Stomach (tissue), 9 donors: Measurements from ENCODE around the gene TRAPPC2L. TPM values are rescaled to one million over a fixed set of nuclear protein-coding genes. Genes with fewer than 3 reads are reported as not detected.

Source experiments
- DNase-seq, 2 donors: peaks; one replicate each; pipeline versions ENCODE4 v3.0.0 to v3.0.0-alpha.2; 2013 to 2019
- H3K27ac ChIP-seq, 5 donors: fragments of 200-600 bp in 4 of 5; sonication (generic) in 4 of 5; one replicate each; pipeline ENCODE4 v1.5.1; 2013 to 2019; ENCODE audit warnings: mild to moderate bottlenecking in 1 of 5, moderate library complexity in 1 of 5
- H3K27me3 ChIP-seq, 3 donors: fragments of 200-600 bp; sonication (generic); one replicate each; pipeline ENCODE4 v1.5.1; 2017 to 2019; ENCODE audit warnings: mixed run types in 1 of 3
- H3K36me3 ChIP-seq, 4 donors: fragments of 200-600 bp; sonication (generic); 1 replicate in 3 of 4; 2 replicates in 1 of 4; pipeline ENCODE4 v1.5.1; 2016 to 2019
- H3K4me1 ChIP-seq, 4 donors: fragments of 200-600 bp; sonication (generic); one replicate each; pipeline ENCODE4 v1.5.1; 2016 to 2019
- H3K4me3 ChIP-seq, 4 donors: fragments of 200-600 bp; sonication (generic) in 3 of 4; one replicate each; pipeline ENCODE4 v1.5.1; 2016 to 2019; ENCODE audit warnings: mild to moderate bottlenecking in 1 of 4
- H3K9me3 ChIP-seq, 4 donors: fragments of 200-600 bp; sonication (generic); one replicate each; pipeline ENCODE4 v1.5.1; 2016 to 2019
- CTCF ChIP-seq, 7 experiments: fragments of 450-650 bp in 4 of 7; fragments of 200-600 bp in 3 of 7; sonication (generic) in 3 of 7; IDR thresholded peaks; one replicate each; pipeline ENCODE4 v1.5.1; 2016 to 2019; ENCODE audit warnings: antibody characterized with exemption in 7 of 7, control low read depth in 2 of 7, mild to moderate bottlenecking in 1 of 7
- EP300 ChIP-seq: sonication (generic); formaldehyde crosslinking; IDR thresholded peaks from one replicate; pipeline ENCODE4 v1.6.1; 2017; ENCODE audit warnings: antibody characterized with exemption
- POLR2A ChIP-seq, 4 donors: fragments of 450-650 bp; IDR thresholded peaks; one replicate each; pipeline ENCODE4 v1.6.1; 2016; ENCODE audit warnings: antibody characterized with exemption in 4 of 4, control low read depth in 2 of 4, mild to moderate bottlenecking in 1 of 4, moderate library complexity in 1 of 4
- POLR2AphosphoS5 ChIP-seq, 3 donors: sonication (generic); formaldehyde crosslinking; IDR thresholded peaks; one replicate each; pipeline ENCODE4 v1.6.1; 2016; ENCODE audit warnings: antibody characterized with exemption in 3 of 3
- WGBS, 5 donors: extraction: QIAGEN DNeasy Blood & Tissue Kit in 3 of 5; methylation state at CpG; one replicate each; pipeline versions ENCODE4 v1.1.5 to v1.1.7; 2013 to 2018; 5-methylcytosine and 5-hydroxymethylcytosine counted together
- intact Hi-C: fragments of 100-400 bp; cut with DNase I; formaldehyde crosslinking; loops from one replicate; pipeline ENCODE4 v1.15.1; 2023; ENCODE audit warnings: low total_unique reads
- polyA plus RNA-seq, 3 donors: library from polyadenylated mRNA; stranded (reverse); fragments of 200-250 nt; gene quantifications; one replicate each; pipeline ENCODE4 v1.2.3, GENCODE V29; 2013
- total RNA-seq, 5 donors: library from RNA; depleted of rRNA; stranded (reverse); fragments of >200 nt; gene quantifications; one replicate each; pipeline versions ENCODE4 v1.1.0 to v1.2.3, GENCODE V29; 2014 to 2016
- donor health status: healthy with polysubstance abuse.
- donor health status: Bipolar disorder and iron deficiency.
- donor health status: healthy.

Gene TRAPPC2L
- total and polyA plus RNA-seq, 8 donors, result 2.9 to 107 (median 30.4) TPM

DNA sequence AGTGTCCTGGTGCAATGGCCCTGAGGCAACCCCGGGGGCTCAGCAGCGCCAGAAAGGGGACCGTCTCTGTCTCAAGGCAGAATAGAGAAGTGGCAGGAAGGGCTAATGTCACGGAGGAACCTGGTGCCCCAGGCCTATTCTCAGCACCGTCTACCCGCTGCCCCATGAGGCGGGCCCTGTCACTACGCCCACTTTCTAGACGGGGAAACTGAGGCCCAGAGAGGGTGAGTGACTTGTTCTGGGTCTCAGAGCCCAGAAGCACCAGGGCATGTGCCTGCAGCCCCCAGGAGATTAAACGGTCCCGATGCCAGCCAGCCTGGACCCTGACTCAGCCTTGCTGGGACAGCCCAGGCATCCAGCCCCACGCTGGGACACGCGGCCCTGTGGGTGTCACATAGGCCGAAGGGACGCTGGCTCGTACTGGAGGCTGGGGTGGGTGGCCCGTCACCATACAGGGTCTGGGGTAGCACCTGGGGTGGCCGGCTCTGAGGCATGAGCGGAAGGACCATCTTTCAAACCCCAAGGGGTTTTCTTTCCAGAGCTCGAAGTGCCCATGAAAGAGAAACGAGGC, 49.7 kb downstream of the TRAPPC2L start:
- H3K27me3 ChIP-seq, result peaks cover 0 to 18% (median 0%) of the 10 kb centered on the region in 3 donors
- 83 to 92% (median 85%) methylated on average over 11 to 22 of the region's 22 CpGs for WGBS, 5 donors
- no peaks in the 10 kb centered on the region for H3K9me3 ChIP-seq
- intact Hi-C loops, result no loop called here
- no peaks in the 10 kb centered on the region for H3K36me3 ChIP-seq
- TF ChIP-seq CTCF (IDR thresholded peaks at IDR 0.05) (no peak), POLR2AphosphoS5 (IDR thresholded peaks at IDR 0.05) (no peak), POLR2A (IDR thresholded peaks at IDR 0.05) (no peak), EP300 (no peak)
- DNase-seq, result no peak
- peaks cover 0 to 11% (median 3%) of the 10 kb centered on the region in 4 donors for H3K4me1 ChIP-seq
- H3K4me3 ChIP-seq, result no peak overlapping the region
- no peak overlapping the region for H3K27ac ChIP-seq

GRCh38 chr16:88907768-88908167, 50.8 kb downstream of the TRAPPC2L start:
- no peak for DNase-seq
- peaks cover 0 to 29% (median 0%) of the 10 kb centered on the region in 3 donors for H3K27me3 ChIP-seq
- 73 to 78% (median 75%) methylated on average over 2 to 4 of the region's 4 CpGs for WGBS, 5 donors
- intact Hi-C loops, result no loop called here
- no peaks in the 10 kb centered on the region for H3K9me3 ChIP-seq
- no peak overlapping the region for H3K4me3 ChIP-seq
- H3K4me1 ChIP-seq, result peaks cover 0 to 11% (median 3%) of the 10 kb centered on the region in 4 donors
- TF ChIP-seq CTCF (IDR thresholded peaks at IDR 0.05), result no peak
- no peak for TF ChIP-seq POLR2A (IDR thresholded peaks at IDR 0.05)
- TF ChIP-seq EP300, result no peak
- TF ChIP-seq POLR2AphosphoS5 (IDR thresholded peaks at IDR 0.05), result no peak
- H3K27ac ChIP-seq, result no peak overlapping the region
- H3K36me3 ChIP-seq, result no peaks in the 10 kb centered on the region

GRCh38 chr16:88908307-88908706, 51.4 kb downstream of the TRAPPC2L start:
- peaks cover 0 to 11% (median 3%) of the 10 kb centered on the region in 4 donors for H3K4me1 ChIP-seq
- no peaks in the 10 kb centered on the region for H3K36me3 ChIP-seq
- peaks cover 0 to 35% (median 0%) of the 10 kb centered on the region in 3 donors for H3K27me3 ChIP-seq
- H3K9me3 ChIP-seq, result no peaks in the 10 kb centered on the region
- intact Hi-C loops, result no loop called here
- H3K27ac ChIP-seq, result no peak overlapping the region
- 77 to 89% (median 86%) methylated on average over 12 to 17 of the region's 17 CpGs for WGBS, 5 donors
- H3K4me3 ChIP-seq, result no peak overlapping the region
- no peak for DNase-seq
- TF ChIP-seq EP300, result no peak
- no peak for TF ChIP-seq CTCF (IDR thresholded peaks at IDR 0.05)
- TF ChIP-seq POLR2AphosphoS5 (IDR thresholded peaks at IDR 0.05), result no peak
- no peak for TF ChIP-seq POLR2A (IDR thresholded peaks at IDR 0.05)

GRCh38 chr16:88909431-88910210, 52.7 kb downstream of the TRAPPC2L start:
- Histone ChIP-seq H3K27me3 (peaks cover 0 to 35% (median 0%) of the 10 kb centered on the region in 3 donors), H3K4me1 (peaks cover 0 to 11% (median 4%) of the 10 kb centered on the region in 4 donors), H3K27ac (no peak overlapping the region), H3K36me3 (no peaks in the 10 kb centered on the region), H3K9me3 (no peaks in the 10 kb centered on the region), H3K4me3 (no peak overlapping the region)
- DNase-seq, result no peak
- 68 to 78% (median 75%) methylated on average over 29 to 44 of the region's 44 CpGs for WGBS, 5 donors
- TF ChIP-seq POLR2A (IDR thresholded peaks at IDR 0.05) (no peak), EP300 (no peak), POLR2AphosphoS5 (IDR thresholded peaks at IDR 0.05) (no peak), CTCF (IDR thresholded peaks at IDR 0.05) (no peak)
- intact Hi-C loops, result no loop called here
